Measurements from ENCODE around the gene SLC25A4. TPM values are rescaled to one million over a fixed set of nuclear protein-coding genes. Genes with fewer than 3 reads are reported as not detected.

SLC25A4 gene
- total and polyA plus RNA-seq, 2 of the 13 experiments (the other 11 are each of a cell fraction or from before 2014, with no cell fraction given): 30.3 to 42.1 TPM

GRCh38 chr4:185113340-185113739 is 29.7 kb upstream of the SLC25A4 start (continued):
- TF ChIP-seq ZNF230 (CRISPR knock-in tag; IDR thresholded peaks at IDR 0.05) (no peak), ZNF883 (CRISPR knock-in tag; IDR thresholded peaks at IDR 0.05; ENCODE audit: not compliant biosample characterization) (no peak), MBD4 (IDR thresholded peaks at IDR 0.05; ENCODE audit: borderline replicate concordance, low read length) (no peak)

GRCh38 chr4:185115827-185116232 is 27.2 kb upstream of the SLC25A4 start:
- H4K20me1 ChIP-seq (ENCODE audit: insufficient read depth, low read length): no peaks in the 10 kb centered on the region
- in situ Hi-C loops (cut with HindIII; ENCODE audit: extremely low pct_ligation_motif_present, low pct_unique_long_range_greater_than_20kb): no loop called here
- no peaks in the 10 kb centered on the region for H3K79me2 ChIP-seq (ENCODE audit: insufficient read depth, low read length)
- intact Hi-C loops (cut with micrococcal nuclease; ENCODE audit: unreplicated experiment): no loop called here
- no peaks in the 10 kb centered on the region for H3K36me3 ChIP-seq (replicated peaks in 1 of 2; ENCODE audit: control insufficient read depth in 1 of 2, insufficient read depth in 2 of 2, low read length in 2 of 2)
- no peak overlapping the region for H3K9ac ChIP-seq (ENCODE audit: insufficient read depth, low read depth, low read length)
- no peak overlapping the region for H2AFZ ChIP-seq (ENCODE audit: low read length)
- peaks cover 0 to 11% of the 10 kb centered on the region in 2 experiments; a peak in 2 of 5 replicates for H3K27me3 ChIP-seq (ENCODE audit: control insufficient read depth in 1 of 2, insufficient read depth in 2 of 2, low read length in 2 of 2)
- ChIA-PET CTCF (ENCODE audit: low intra/inter-chr PET ratio, low total read pairs) (no interaction called here), POLR2A (interaction anchor here (1.5 kb wide), 1 partner anchor 27 kb away, joined by 4 read pairs; the partner anchor contains the start of gene SLC25A4)
- FAIRE-seq (peak; percentile 79), ATAC-seq (peak; percentile 99), DNase-seq (ENCODE audit: low spot score) (peak; percentile 79)
- no peak overlapping the region for H3K27ac ChIP-seq (ENCODE audit: extremely low read length, insufficient read depth, low read length)
- BruUV-seq (replicated peaks): no TSS peak
- H3K4me1 ChIP-seq (ENCODE audit: insufficient read depth, low read length): peaks cover 8% of the 10 kb centered on the region; the same call in 1 of the 2 replicates
- H3K4me3 ChIP-seq (replicated peaks in 1 of 3; ENCODE audit: insufficient read depth in 1 of 3, low read depth in 2 of 3, low read length in 3 of 3): peak overlapping the region in 1 of 3 experiments; percentile 29; a peak in 2 of 6 replicates
- peak overlapping the region; percentile 82 for H3K4me2 ChIP-seq (ENCODE audit: low read depth, low read length)
- no peaks in the 10 kb centered on the region for H3K9me3 ChIP-seq (ENCODE audit: low read length)
- 6% methylated on average over 6 of the region's 9 CpGs for whole genome bisulfite sequencing (ENCODE audit: low lambda C conversion rate)
- TF ChIP-seq ZNF644 (CRISPR knock-in tag; IDR thresholded peaks at IDR 0.05; ENCODE audit: low read depth) (0 out of 2 replicates have a peak, but pooled peaks have one; percentile 26), E2F1 (CRISPR knock-in tag; IDR thresholded peaks at IDR 0.05) (no peak), ZMAT3 (CRISPR knock-in tag; conservative IDR thresholded peaks at IDR 0.05) (no peak), MAX (IDR thresholded peaks at IDR 0.05) (peak; percentile 79), PLSCR1 (CRISPR knock-in tag; IDR thresholded peaks at IDR 0.05; ENCODE audit: borderline replicate concordance) (no peak), TBX3 (IDR thresholded peaks at IDR 0.05; ENCODE audit: borderline replicate concordance) (no peak), SIX4 (CRISPR knock-in tag; IDR thresholded peaks at IDR 0.05) (no peak), ZNF563 (CRISPR knock-in tag; IDR thresholded peaks at IDR 0.05) (no peak), ZNF180 (CRISPR knock-in tag; IDR thresholded peaks at IDR 0.05; ENCODE audit: borderline replicate concordance, low read depth) (no peak), CBX2 (IDR thresholded peaks at IDR 0.05; ENCODE audit: low read depth, low read length) (no peak), CBX2 (CRISPR knock-in tag; IDR thresholded peaks at IDR 0.05; ENCODE audit: low read depth) (no peak), SRSF1 (optimal IDR thresholded peaks at IDR 0.05; ENCODE audit: low read depth, low read length) (no peak), FOXC1 (CRISPR knock-in tag; IDR thresholded peaks at IDR 0.05; ENCODE audit: borderline replicate concordance) (no peak), PHF21A (CRISPR knock-in tag; IDR thresholded peaks at IDR 0.05) (no peak), HBP1 (CRISPR knock-in tag; IDR thresholded peaks at IDR 0.05; ENCODE audit: low read depth) (no peak), ZNF770 (CRISPR knock-in tag; IDR thresholded peaks at IDR 0.05) (no peak), PPARG (CRISPR knock-in tag; conservative IDR thresholded peaks at IDR 0.05) (no peak)
